ENCODE data around the gene MAGI2.
"Not testable (repeated sequence)": the region's sequence is repeated elsewhere in the genome, so short reads cannot be mapped to it uniquely, and the experiment has no call there.

MAGI2 gene

DNA sequence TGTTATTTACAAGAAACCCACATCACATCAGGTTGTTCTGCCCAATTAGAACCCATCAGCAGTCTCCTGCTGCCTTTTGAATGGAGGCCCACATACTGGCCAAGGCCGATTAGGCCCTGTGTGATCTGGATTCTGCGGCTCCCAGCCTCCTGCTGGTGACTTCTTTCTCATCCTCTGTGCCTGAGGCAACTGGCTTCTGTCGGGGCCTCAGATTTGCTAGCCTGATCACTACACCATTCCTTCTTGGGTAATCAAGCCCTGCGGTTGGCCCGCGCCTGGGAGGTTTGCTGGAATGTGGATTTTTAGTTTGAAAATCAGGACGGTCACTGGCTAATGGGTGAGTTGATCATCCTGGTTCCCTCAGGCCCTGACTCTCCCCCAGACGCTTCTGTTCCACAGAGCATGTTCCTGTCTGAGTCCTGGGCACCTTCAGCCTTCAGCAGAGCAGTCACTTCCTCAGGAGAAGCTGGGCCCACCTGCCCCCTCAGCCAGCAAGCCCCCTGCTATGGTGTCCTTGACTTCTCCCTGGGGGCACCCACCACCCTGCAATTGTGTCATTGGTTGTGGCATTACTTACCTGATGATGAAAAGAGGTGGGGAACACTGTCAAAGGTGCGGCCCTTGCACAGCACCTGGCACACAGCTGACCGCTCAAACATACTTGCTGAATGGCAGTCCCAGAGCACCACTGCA, 1447.3 kb downstream of the MAGI2 start:
- Mint-ChIP-seq H3K4me1 (ENCODE audit: low read depth in 2 of 2) (no peaks in the 10 kb centered on the region), H3K9me3 (no peaks in the 10 kb centered on the region), H3K4me3 (no peak overlapping the region), H3K27me3 (peaks cover 0 to 3% of the 10 kb centered on the region in 2 donors), H3K36me3 (ENCODE audit: insufficient read depth) (peaks cover 4% of the 10 kb centered on the region), H3K27ac (no peak overlapping the region)
- ATAC-seq (replicated peaks) = no peak
- no peak for DNase-seq

DNA sequence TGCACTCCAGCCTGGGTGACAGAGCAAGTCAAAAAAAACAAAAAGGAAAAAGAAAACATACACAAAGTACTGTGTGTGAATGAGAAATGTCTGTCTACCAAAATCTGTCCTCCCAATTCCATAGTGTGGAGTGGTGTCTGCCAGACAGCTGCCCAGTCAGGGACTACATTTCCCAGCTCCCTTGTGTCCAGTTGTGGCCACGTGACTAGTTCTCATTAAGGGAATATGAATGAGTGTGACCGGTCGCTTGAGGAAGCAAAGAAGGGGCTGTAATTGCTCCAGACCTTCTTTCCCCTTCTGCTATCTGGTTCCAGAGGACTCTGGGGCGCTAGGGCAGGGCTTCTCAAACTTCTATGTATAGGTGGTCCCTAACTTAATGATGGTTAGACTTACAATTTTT, 1450.8 kb downstream of the MAGI2 start:
- Mint-ChIP-seq H3K27me3 (no peaks in the 10 kb centered on the region), H3K36me3 (ENCODE audit: insufficient read depth) (no peaks in the 10 kb centered on the region), H3K4me3 (no peak overlapping the region), H3K27ac (no peak overlapping the region), H3K4me1 (ENCODE audit: low read depth in 2 of 2) (no peaks in the 10 kb centered on the region), H3K9me3 (no peaks in the 10 kb centered on the region)
- no peak for ATAC-seq (replicated peaks)
- no peak for DNase-seq

GRCh38 chr7:78002021-78002420, 1451.4 kb downstream of the MAGI2 start:
- ATAC-seq (replicated peaks) (no peak), DNase-seq (no peak)
- Mint-ChIP-seq H3K4me3 (no peak overlapping the region), H3K27ac (no peak overlapping the region), H3K4me1 (ENCODE audit: low read depth in 2 of 2) (no peaks in the 10 kb centered on the region), H3K36me3 (ENCODE audit: insufficient read depth) (no peaks in the 10 kb centered on the region), H3K27me3 (no peaks in the 10 kb centered on the region), H3K9me3 (no peaks in the 10 kb centered on the region)

GRCh38 chr7:77999168-77999567, 1454.3 kb downstream of the MAGI2 start:
- not testable (repeated sequence) for H3K4me1 Mint-ChIP-seq (ENCODE audit: low read depth in 2 of 2); DNase-seq; H3K27me3 Mint-ChIP-seq; H3K9me3 Mint-ChIP-seq; ATAC-seq (replicated peaks); H3K27ac Mint-ChIP-seq; H3K4me3 Mint-ChIP-seq; H3K36me3 Mint-ChIP-seq (ENCODE audit: insufficient read depth)

- Mint-ChIP-seq H3K4me1 (ENCODE audit: low read depth in 2 of 2) (no peaks in the 10 kb centered on the region), H3K36me3 (ENCODE audit: insufficient read depth) (no peaks in the 10 kb centered on the region)
Measured at GRCh38 chr7:77995717-77996116, 1457.8 kb downstream of the MAGI2 start.

GRCh38 chr7:77993838-77994237, 1459.6 kb downstream of the MAGI2 start:
- H3K36me3 Mint-ChIP-seq (ENCODE audit: insufficient read depth) = no peaks in the 10 kb centered on the region
- H3K4me1 Mint-ChIP-seq (ENCODE audit: low read depth in 2 of 2) = peaks cover 0 to 2% of the 10 kb centered on the region in 2 donors
- H3K27me3 Mint-ChIP-seq = peaks cover 19 to 35% of the 10 kb centered on the region in 2 donors
- DNase-seq = no peak
- ATAC-seq (replicated peaks) = no peak
- no peaks in the 10 kb centered on the region for H3K9me3 Mint-ChIP-seq
- H3K4me3 Mint-ChIP-seq = no peak overlapping the region
- no peak overlapping the region for H3K27ac Mint-ChIP-seq

More at GRCh38 chr7:77995717-77996116, 1457.8 kb downstream of the MAGI2 start:
- Mint-ChIP-seq H3K27me3 (peaks cover 17 to 32% of the 10 kb centered on the region in 2 donors), H3K4me3 (no peak overlapping the region), H3K9me3 (no peaks in the 10 kb centered on the region), H3K27ac (no peak overlapping the region)
- DNase-seq (no peak), ATAC-seq (replicated peaks) (no peak)

- H3K4me1 Mint-ChIP-seq (ENCODE audit: low read depth in 2 of 2) = peaks cover 0 to 2% of the 10 kb centered on the region in 2 donors
- H3K36me3 Mint-ChIP-seq (ENCODE audit: insufficient read depth) = no peaks in the 10 kb centered on the region
- no peak for DNase-seq
- peaks cover 19 to 44% of the 10 kb centered on the region in 2 donors for H3K27me3 Mint-ChIP-seq
- H3K27ac Mint-ChIP-seq = no peak overlapping the region
- no peaks in the 10 kb centered on the region for H3K9me3 Mint-ChIP-seq
- ATAC-seq (replicated peaks) = no peak
- no peak overlapping the region for H3K4me3 Mint-ChIP-seq
Measured at GRCh38 chr7:77991656-77992055, 1461.8 kb downstream of the MAGI2 start.

DNA sequence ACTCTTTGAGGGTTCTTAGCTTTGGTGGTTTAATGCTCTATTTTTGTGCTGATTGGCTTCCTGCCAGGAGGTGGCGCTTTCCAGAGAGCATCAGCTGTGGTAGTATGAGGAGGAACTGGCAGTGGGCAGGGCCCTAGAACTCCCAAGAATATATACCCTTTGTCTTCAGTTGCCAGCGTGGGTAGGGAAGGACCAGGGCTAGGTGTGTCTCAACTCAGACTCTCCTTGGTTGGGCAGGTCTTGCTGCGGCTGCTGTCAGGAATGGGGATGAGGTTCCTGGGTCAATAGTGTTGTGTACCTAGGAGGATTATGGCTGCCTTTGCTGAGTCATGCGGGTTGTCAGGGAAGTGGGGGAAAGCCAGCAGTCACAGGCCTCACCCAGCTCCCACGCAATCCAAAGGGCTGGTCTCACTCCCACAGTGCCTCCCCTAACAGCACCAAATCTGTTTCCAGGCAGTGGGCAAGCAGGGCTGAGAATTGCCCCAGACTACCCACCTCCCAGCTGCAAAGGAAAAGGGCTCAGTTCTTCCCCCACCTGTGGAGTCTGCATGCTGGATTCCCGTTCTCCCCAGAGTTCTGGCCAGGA, 1463.4 kb downstream of the MAGI2 start:
- Mint-ChIP-seq H3K36me3 (ENCODE audit: insufficient read depth) (no peaks in the 10 kb centered on the region), H3K4me1 (ENCODE audit: low read depth in 2 of 2) (peaks cover 0 to 2% of the 10 kb centered on the region in 2 donors), H3K9me3 (no peaks in the 10 kb centered on the region), H3K27ac (no peak overlapping the region), H3K27me3 (peaks cover 19 to 43% of the 10 kb centered on the region in 2 donors), H3K4me3 (no peak overlapping the region)
- no peak for ATAC-seq (replicated peaks)
- DNase-seq = peak in 1 of 3 experiments; percentile 3

DNA sequence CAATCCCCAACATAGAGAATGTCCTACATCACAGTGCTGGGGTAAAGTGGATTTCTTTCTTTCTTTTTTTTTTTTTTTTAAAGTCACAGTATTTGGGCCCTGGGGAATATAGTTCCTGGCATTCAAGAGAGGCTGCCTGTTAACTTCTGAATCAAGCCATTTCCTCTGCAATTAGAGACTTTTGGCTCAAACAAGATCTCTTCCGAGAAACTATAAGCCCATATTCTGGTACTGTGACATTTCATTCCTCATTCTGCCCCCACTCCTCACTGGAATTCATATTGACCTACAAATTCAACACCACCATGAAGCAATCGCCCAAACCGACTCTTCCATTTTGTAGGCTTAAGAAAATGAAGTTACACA, 1467.5 kb downstream of the MAGI2 start:
- H3K27me3 Mint-ChIP-seq = peaks cover 18 to 22% of the 10 kb centered on the region in 2 donors

GRCh38 chr7:77985232-77985973, 1468.1 kb downstream of the MAGI2 start:
- Mint-ChIP-seq H3K9me3 (no peaks in the 10 kb centered on the region), H3K4me3 (no peak overlapping the region), H3K27me3 (peaks cover 16 to 17% of the 10 kb centered on the region in 2 donors), H3K36me3 (ENCODE audit: insufficient read depth) (no peaks in the 10 kb centered on the region), H3K27ac (no peak overlapping the region), H3K4me1 (ENCODE audit: low read depth in 2 of 2) (peaks cover 5 to 8% of the 10 kb centered on the region in 2 donors)
- DNase-seq = no peak
- ATAC-seq (replicated peaks) = no peak

More for the DNA sequence above, 1467.5 kb downstream of the MAGI2 start:
- no peaks in the 10 kb centered on the region for H3K9me3 Mint-ChIP-seq
- peaks cover 5 to 8% of the 10 kb centered on the region in 2 donors for H3K4me1 Mint-ChIP-seq (ENCODE audit: low read depth in 2 of 2)
- H3K36me3 Mint-ChIP-seq (ENCODE audit: insufficient read depth) = no peaks in the 10 kb centered on the region
- no peak overlapping the region for H3K4me3 Mint-ChIP-seq
- no peak overlapping the region for H3K27ac Mint-ChIP-seq
- no peak for DNase-seq
- ATAC-seq (replicated peaks) = no peak

DNA sequence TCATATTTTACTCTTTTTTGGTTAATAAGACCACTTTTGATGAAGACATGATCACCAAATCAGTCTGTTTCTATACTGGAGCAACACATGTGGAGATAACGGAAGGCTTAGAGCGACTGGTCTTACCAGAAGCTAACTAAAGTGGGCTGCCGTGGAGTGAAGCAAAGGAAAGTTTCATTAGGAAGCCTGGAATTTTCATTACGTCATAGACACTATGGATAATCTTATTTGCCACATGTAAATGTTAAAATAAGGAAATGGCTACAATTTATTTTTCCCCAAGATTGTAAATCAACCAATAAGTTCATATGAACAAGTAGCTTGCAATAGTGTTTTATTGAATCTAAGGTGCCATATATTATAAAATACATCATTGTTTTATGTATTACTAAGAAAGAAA, 1469.5 kb downstream of the MAGI2 start:
- Mint-ChIP-seq H3K4me3 (no peak overlapping the region), H3K36me3 (ENCODE audit: insufficient read depth) (no peaks in the 10 kb centered on the region), H3K9me3 (no peaks in the 10 kb centered on the region), H3K27me3 (peaks cover 16 to 19% of the 10 kb centered on the region in 2 donors), H3K4me1 (ENCODE audit: low read depth in 2 of 2) (peaks cover 3 to 8% of the 10 kb centered on the region in 2 donors), H3K27ac (no peak overlapping the region)
- no peak for DNase-seq
- no peak for ATAC-seq (replicated peaks)

DNA sequence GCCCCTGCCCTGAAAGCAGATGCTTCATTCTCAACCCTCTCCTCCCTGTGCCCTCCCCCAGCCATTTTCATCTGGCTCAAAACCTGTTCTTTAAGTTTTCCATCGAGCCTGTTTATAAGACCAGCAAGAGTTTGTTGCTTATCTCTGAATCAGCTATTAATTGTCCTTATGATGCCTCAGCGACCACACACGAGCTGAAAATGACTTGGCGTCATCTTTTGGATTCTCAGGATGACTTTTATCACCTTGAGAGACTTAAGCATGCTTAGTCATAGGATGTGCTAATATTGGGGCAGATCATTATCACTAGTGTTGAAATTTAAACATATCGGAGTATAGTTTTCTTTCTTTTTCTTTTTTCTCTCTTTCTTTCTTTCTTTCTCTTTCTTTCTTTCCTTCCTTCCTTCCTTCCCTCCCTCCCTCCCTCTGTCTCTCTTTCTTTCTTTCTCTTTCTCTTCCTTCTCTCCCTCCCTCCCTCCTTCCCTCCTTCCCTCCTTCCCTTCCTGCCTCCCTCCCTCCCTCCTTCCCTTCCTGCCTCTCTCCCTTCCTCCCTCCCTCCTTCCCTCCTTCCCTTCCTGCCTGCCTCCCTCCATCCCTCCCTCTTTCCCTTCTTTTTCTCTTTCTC, 1470.4 kb downstream of the MAGI2 start:
- H3K36me3 Mint-ChIP-seq (ENCODE audit: insufficient read depth) = no peaks in the 10 kb centered on the region
- H3K4me1 Mint-ChIP-seq (ENCODE audit: low read depth in 2 of 2) = peaks cover 3 to 8% of the 10 kb centered on the region in 2 donors
- H3K27me3 Mint-ChIP-seq = peaks cover 16 to 19% of the 10 kb centered on the region in 2 donors
- no peaks in the 10 kb centered on the region for H3K9me3 Mint-ChIP-seq
- no peak overlapping the region for H3K27ac Mint-ChIP-seq
- ATAC-seq (replicated peaks) (no peak), DNase-seq (no peak)
- H3K4me3 Mint-ChIP-seq = no peak overlapping the region

DNA sequence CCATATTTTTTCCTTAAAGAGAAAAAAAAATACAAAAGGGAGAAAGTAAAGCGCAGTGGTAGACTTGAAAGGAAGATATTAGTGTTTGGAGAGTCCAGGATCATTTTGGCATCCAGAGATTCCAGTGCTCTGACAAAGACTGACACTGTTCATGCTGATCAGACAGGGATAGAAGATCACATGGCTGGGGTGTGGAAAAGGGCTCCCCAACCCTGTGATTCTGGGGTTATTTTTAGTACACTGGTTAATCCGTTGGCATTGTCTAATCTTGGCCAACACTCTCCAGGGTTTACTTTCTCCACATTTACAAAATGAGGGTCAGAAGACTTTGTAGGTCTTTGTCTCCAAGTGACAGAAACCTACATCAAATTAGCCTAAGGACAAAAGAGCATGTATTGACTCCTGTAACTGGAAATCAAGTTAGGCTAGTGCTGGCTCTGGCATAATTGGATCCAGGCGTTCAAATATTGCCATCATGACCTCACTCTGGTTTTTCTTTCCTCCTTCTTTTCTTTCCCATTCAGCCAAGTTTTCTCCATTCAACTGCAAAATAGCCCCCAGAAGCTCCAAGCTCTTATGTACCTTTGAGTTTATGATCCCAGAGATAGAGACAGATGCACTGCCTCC, 1473.3 kb downstream of the MAGI2 start:
- Mint-ChIP-seq H3K27me3 (peaks cover 8 to 19% of the 10 kb centered on the region in 2 donors), H3K4me3 (no peak overlapping the region), H3K9me3 (no peaks in the 10 kb centered on the region), H3K27ac (peak overlapping the region in 1 of 2 donors; percentile 7), H3K4me1 (ENCODE audit: low read depth in 2 of 2) (peaks cover 3 to 8% of the 10 kb centered on the region in 2 donors), H3K36me3 (ENCODE audit: insufficient read depth) (no peaks in the 10 kb centered on the region)
- ATAC-seq (replicated peaks) (no peak), DNase-seq (no peak)

Measured in effector memory CD8-positive, alpha-beta T cell (primary cell).